ENCODE results near the gene STXBP5. TPM values are rescaled to one million over a fixed set of nuclear protein-coding genes. Genes with fewer than 3 reads are reported as not detected.

The STXBP5 gene
- total RNA-seq, 4 donors from 2014 or later: 15.6 to 41.3 (median 20.4) TPM

DNA sequence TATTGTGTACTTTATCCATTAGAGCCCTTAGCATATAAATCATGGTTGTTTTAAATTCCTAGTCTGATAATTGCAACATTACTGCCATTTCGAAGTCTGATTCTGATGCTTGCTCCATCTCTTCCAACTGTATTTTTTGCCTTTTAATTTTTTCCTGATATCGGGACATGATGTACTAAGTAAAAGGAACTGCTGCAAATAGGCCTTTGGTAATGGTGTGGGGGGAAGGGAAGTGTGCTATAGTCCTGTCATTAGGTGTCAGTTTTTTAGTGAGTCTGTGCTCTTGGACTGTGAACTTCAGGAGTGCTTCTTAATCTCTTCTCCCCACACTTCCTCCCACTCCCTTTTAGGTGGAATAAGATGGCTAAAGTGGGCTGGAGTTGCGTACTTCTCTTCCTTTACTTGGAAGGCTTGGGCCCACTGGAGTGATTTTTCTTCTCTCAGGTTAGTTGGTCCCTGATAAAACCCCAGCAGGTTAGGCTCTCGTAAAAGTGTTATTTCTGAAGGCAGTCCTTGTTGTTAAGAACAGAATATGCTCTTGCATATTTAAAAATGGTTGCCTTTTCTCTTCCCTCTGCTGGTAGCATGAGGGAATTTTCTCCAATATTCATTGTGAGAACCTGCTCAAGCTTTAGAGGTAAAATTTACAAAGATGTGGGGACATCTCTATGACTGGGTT lies 18.1 kb downstream of the STXBP5 start:
- intact Hi-C loops (cut with DNase I; ENCODE audit: low total_unique reads): no loop called here
- Histone ChIP-seq H3K27me3 (no peaks in the 10 kb centered on the region), H3K4me3 (no peak overlapping the region), H3K36me3 (no peaks in the 10 kb centered on the region), H3K4me1 (peaks cover 0 to 16% of the 10 kb centered on the region in 2 donors), H3K9me3 (no peaks in the 10 kb centered on the region), H3K27ac (no peak overlapping the region)
- in situ Hi-C loops (cut with MboI; ENCODE audit: low sequenced_read_pairs in 4 of 4): loop anchor here in 1 of 4 donors (25.0 kb wide), 1 partner anchor 1410 kb away; the partner anchor contains the start of gene FBXO30
- ATAC-seq: no peak
- no peak for DNase-seq
- no peak for TF ChIP-seq POLR2A (IDR thresholded peaks at IDR 0.05)
- TF ChIP-seq, protein P1, sequence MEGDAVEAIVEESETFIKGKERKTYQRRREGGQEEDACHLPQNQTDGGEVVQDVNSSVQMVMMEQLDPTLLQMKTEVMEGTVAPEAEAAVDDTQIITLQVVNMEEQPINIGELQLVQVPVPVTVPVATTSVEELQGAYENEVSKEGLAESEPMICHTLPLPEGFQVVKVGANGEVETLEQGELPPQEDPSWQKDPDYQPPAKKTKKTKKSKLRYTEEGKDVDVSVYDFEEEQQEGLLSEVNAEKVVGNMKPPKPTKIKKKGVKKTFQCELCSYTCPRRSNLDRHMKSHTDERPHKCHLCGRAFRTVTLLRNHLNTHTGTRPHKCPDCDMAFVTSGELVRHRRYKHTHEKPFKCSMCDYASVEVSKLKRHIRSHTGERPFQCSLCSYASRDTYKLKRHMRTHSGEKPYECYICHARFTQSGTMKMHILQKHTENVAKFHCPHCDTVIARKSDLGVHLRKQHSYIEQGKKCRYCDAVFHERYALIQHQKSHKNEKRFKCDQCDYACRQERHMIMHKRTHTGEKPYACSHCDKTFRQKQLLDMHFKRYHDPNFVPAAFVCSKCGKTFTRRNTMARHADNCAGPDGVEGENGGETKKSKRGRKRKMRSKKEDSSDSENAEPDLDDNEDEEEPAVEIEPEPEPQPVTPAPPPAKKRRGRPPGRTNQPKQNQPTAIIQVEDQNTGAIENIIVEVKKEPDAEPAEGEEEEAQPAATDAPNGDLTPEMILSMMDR (IDR thresholded peaks at IDR 0.05 in 4 of 5, conservative IDR thresholded peaks at IDR 0.05 in 1 of 5): peak in 2 of 5 experiments; percentile 26 to 32

DNA sequence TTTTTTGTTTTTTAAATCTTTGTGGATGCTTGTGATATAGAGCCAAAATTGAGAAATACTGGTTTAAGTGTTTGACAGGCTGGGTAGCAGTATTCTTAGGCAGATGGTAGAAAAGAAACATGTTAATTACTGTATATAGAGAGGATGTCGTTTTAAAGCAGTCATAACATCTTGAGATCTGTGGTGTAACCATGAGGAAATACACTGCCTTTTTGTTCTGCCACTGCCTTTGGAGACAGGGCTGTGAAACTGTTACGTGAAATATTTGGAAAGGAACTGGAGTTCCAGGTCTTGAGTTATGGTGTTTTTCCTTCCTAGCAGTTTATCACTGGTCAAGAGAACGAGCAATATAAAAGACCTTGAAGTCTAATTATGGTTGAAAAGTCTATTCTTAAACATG lies 19.5 kb downstream of the STXBP5 start:
- Histone ChIP-seq H3K36me3 (no peaks in the 10 kb centered on the region), H3K4me1 (peaks cover 0 to 16% of the 10 kb centered on the region in 2 donors), H3K27ac (no peak overlapping the region), H3K27me3 (no peaks in the 10 kb centered on the region), H3K4me3 (no peak overlapping the region), H3K9me3 (no peaks in the 10 kb centered on the region)
- in situ Hi-C loops (cut with MboI; ENCODE audit: low sequenced_read_pairs in 4 of 4): loop anchor here in 1 of 4 donors (25.0 kb wide), 1 partner anchor 1411 kb away; the partner anchor contains the start of gene FBXO30
- intact Hi-C loops (cut with DNase I; ENCODE audit: low total_unique reads): no loop called here
- no peak for ATAC-seq
- TF ChIP-seq POLR2A (IDR thresholded peaks at IDR 0.05): no peak
- TF ChIP-seq, protein P1 (IDR thresholded peaks at IDR 0.05 in 4 of 5, conservative IDR thresholded peaks at IDR 0.05 in 1 of 5): no peak
- DNase-seq: no peak

DNA sequence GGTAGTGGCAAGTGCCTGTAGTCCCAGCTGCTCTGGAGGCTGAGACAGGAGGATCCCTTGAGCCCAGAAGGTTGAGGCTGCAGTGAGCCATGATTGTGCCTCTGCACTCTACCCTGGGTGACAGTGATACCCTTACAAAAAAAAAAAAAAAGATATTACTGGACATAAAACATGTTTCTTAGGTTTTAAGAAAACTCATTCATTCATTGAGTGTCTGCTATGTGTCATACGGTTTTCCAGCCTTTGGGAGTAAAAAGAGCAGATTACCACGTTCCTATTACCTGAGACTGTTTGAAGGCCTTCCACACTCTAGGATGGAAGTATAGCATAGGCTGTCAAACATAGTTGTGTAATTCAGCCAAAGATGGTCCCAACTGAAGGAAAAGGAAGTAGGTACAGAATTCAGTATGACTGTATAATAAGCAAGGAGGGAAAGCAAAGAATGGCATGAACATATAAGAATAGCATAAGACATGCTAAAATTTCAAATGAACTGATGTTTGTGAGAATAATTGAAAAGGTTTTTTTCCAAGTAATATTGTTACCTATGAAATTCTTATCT lies 22.0 kb downstream of the STXBP5 start:
- Histone ChIP-seq H3K4me1 (peaks cover 0 to 12% of the 10 kb centered on the region in 2 donors), H3K36me3 (no peaks in the 10 kb centered on the region), H3K27me3 (no peaks in the 10 kb centered on the region), H3K4me3 (no peak overlapping the region), H3K27ac (no peak overlapping the region), H3K9me3 (no peaks in the 10 kb centered on the region)
- no peak for DNase-seq
- intact Hi-C loops (cut with DNase I; ENCODE audit: low total_unique reads): no loop called here
- TF ChIP-seq, protein P1 (IDR thresholded peaks at IDR 0.05 in 4 of 5, conservative IDR thresholded peaks at IDR 0.05 in 1 of 5): no peak
- TF ChIP-seq POLR2A (IDR thresholded peaks at IDR 0.05): no peak
- in situ Hi-C loops (cut with MboI; ENCODE audit: low sequenced_read_pairs in 4 of 4): no loop called here
- ATAC-seq: no peak

DNA sequence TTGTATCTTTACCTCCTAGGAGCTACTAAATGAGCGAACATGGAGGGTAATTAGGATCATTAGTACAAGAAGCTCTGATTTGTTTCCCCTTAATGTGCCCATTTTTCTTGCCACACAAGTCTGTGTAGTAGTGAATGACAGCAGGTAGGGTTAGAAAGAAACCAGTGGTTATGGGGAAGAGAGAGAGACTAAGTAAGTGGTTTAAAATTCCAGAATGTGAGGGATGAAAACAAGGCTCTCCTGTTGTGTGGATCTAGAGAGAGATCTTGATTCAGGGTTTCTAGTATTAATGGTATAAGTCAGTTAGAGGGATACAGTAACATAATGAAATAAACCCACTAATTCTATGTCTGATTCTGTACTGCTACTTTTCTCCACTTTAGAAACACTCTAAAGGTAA lies 22.7 kb downstream of the STXBP5 start:
- Histone ChIP-seq H3K9me3 (no peaks in the 10 kb centered on the region), H3K27me3 (no peaks in the 10 kb centered on the region), H3K4me3 (no peak overlapping the region), H3K4me1 (peaks cover 0 to 13% of the 10 kb centered on the region in 2 donors), H3K36me3 (no peaks in the 10 kb centered on the region), H3K27ac (no peak overlapping the region)
- intact Hi-C loops (cut with DNase I; ENCODE audit: low total_unique reads) (no loop called here), in situ Hi-C loops (cut with MboI; ENCODE audit: low sequenced_read_pairs in 4 of 4) (no loop called here)
- no peak for TF ChIP-seq POLR2A (IDR thresholded peaks at IDR 0.05)
- TF ChIP-seq, protein P1 (IDR thresholded peaks at IDR 0.05 in 4 of 5, conservative IDR thresholded peaks at IDR 0.05 in 1 of 5): no peak
- DNase-seq (no peak), ATAC-seq (no peak)
